GM18858 (cell line): ENCODE results near the gene EEF2K.
"Not testable (repeated sequence)": the region's sequence is repeated elsewhere in the genome, so short reads cannot be mapped to it uniquely, and the experiment has no call there.

Source experiments
- ATAC-seq: cut with Tn5 transposase; IDR thresholded peaks from one replicate; pipeline ENCODE4 v1.9.1; 2021; ENCODE audit not compliant: unreplicated experiment

Gene EEF2K

DNA sequence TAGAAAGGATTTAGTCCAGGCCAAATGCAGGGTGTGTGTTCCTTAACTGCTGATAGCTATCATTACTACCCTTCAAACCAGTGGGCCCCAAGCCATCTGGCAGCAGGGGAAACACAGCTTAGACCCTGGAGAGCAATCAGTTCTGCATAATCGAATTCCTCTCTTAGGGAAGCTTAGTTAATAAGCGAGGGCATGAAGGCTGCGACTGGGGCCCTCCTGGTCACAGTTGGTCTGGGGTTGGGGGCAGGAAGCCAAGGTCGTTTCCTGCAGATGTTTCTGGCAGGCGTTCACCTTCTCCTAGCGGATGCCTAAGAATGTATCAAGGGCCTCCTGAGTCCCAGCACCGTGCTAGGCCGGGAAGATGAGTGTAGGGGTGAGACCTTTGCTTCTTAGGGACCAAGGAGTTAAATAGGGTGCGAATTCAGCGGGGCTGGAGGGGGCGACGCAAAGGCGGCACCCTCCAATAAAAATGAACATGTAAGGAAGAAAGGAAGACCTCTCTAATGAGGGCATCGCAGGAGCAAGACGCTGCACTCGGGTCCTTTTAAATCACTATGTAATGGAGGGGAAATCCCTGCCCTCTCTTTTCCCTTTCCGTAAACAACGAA, 16.5 kb upstream of the EEF2K start:
- no peak for ATAC-seq

DNA sequence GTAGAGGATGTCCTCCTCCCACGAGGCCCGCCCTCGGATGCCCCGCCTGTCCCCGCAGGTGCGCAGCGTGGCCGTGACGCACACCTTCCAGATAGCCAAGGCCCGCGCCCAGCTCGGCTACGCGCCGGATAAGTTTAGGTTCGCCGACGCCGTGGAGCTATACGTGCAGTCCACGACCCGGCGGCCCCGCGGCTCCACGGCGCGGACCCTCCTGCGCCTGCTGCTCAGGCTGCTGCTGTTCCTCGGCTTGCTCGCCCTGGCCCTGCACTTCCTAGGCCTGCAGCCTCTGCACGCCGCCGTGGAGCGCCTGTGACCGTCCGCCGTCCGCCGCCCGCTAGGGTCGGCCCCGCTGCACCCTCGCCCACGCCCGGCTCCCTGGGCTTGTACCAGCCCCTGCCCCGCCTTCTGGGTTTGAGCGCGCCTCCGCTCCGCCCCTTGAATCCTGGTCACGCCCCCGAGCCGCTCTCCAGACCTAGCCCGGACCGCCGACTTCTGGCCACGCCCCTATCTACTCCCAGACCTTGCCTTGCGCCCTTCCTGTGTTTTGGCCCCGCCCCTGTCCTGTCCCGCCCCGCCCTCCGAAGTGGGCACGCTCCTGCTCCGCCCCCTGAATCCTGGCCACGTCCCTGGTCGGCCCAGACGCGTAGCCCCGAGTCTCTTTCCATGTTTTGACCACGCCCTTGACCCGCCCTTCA, 15.8 kb upstream of the EEF2K start:
- ATAC-seq: peak; percentile 35

GRCh38 chr16:22190776-22191531, 15.1 kb upstream of the EEF2K start:
- peak; percentile 17 for ATAC-seq

GRCh38 chr16:22191532-22192260, 14.4 kb upstream of the EEF2K start:
- no peak for ATAC-seq

- ATAC-seq: no peak
Observed at GRCh38 chr16:22192261-22193062, 13.6 kb upstream of the EEF2K start.

DNA sequence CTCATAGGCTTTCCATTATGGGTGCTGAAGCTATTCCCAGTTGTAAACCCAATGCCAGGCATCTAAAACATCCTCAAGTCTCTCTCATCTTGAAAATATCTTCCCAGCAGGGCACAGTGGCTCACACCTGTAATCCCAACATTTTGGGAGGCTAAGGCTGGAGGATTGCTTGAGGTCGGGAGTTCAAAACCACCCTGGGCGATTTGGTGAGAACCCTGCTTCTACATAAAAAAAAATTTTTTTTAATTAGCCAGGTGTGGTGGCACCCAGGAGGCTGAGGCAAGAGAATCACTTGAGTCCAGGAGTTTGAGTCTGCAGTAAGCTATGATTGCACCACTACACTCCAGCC, 13.0 kb upstream of the EEF2K start:
- ATAC-seq: no peak

DNA sequence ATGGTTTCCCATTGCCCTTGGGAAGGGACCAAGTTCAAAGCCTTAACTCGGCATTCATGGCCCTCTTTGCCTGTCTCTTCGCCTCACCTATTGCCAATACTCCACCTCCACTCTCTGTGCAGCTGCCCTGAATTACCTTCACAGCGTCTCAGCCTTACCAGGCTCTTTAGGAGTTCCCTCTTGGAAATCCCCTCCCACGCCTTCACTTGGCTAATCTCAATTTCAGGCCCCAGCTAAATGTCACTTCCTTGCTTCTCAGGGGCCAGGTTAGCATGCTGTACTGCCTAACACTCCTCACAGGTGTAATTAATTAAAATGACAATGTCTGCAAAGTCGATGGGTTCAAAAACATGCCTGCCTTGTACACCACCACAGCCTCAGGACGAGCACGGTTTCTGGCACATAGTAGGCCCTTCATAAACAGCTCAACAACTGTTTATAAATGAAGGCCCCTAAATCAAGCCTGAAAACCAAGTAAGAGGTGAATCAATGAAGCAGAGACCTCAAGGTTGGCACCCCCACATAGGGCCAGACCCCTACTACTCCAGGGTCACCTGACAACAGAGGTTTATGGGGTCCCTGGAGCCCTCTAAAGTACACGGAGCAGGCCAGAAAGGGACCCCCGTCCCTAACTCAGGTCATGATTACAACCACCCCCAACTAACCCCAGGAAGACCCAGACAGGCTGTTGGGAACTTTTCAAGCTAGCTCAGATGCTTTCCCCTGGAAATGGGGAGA, 11.2 kb upstream of the EEF2K start:
- ATAC-seq: no peak

GRCh38 chr16:22195445-22195694, 10.7 kb upstream of the EEF2K start:
- ATAC-seq: no peak

DNA sequence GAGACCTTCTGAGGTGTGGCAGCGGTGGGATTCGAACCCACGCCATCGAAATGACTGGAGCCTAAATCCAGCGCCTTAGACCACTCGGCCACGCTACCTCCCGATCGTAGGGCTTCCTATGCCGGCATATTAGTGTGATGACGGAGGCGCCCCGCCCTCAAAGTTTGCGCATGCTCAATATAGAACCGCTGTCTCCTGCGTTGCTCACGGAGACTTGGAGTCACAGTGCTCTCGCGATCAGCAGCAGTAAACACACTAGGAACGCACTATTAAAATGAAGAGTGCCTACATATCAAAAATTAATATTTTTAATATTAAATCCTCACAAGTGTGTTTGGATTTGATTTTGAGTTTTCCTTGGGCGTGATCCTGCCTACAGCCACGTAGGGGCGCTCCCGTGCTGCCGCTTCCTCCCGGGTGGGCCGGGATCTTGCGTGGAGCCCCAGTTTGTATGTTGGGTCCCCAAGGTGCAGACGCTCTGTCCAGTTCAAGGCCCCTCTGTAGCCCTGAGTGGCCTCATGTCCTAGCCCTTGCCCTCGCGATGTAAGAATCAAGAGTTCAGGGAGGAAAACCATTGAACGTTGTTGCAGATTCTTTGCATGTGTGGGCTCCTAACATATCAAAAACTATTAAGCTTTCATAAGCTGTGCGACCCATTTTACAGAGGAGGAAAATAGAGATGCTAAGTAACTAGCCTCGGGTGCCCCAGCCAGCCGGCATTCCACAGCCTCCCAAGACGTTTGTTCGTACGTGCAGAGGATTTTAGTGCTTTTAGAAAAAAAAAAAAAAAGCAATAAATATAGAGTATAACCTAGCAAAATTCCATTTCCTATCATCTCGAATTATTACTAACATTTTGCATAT, 10.2 kb upstream of the EEF2K start:
- no peak for ATAC-seq

DNA sequence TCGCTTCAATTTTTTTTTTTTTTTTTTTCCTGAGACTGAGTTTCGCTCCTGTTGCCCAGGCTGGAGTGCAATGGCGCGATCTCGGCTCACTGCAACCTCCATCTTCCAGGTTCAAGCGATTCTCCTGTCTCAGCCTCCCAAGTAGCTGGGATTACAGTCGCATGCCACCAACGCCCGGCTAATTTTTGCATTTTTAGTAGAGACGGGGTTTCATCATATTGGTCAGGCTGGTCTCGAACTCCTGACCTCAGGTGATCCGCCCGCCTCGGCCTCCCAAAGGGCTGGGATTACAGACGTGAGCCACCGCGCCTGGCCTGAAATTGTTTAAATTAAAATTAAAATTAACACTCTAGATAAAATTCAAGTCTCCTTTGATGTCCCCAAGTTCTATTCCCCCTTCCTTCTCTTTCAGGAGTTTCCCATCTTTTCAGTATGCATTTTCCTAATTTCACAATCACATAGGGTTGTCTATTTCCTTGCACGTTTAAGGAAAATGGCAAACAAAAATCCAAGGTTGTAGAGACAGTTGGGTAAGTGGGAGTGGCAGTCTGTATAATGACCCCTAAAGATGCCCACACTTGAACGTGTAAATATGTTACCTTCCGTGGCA, 9.4 kb upstream of the EEF2K start:
- ATAC-seq: not testable (repeated sequence)

DNA sequence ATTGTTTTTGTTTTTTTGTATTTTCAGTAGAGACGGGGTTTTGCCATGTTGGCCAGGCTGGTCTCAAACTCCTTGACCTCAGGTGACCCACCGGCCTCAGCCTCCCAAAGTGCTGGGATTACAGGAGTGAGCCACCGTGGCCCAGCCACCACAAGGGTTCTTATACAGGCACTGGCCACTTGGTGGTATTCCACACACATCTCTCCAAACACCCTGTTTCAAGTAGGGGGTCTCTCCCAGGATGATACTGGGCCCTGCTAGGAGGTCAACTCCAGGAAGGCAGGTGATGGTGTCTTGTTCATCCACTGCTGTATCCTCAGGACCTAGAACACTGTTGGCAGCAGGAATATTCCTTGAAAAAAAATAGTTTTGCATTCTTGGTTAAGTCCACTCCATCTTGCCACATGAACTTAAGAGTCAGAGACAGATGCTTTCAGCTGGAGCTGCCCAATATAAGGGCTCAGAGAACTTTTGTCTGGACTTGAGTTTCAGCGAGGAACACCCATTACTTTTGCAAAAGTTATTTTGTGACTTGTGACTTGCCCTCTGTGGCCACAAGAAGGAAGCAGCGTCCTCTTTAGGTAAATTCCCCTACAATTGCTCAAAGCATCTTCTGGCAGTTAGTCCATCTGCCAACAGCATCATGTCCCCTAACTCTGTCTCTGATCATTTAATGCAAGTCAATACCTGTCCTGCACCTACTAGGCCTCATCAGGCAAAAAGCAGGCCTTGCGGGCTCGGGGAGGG, 7.4 kb upstream of the EEF2K start:
- no peak for ATAC-seq

- ATAC-seq: no peak
Observed at GRCh38 chr16:22202261-22202637, 3.8 kb upstream of the EEF2K start.

DNA sequence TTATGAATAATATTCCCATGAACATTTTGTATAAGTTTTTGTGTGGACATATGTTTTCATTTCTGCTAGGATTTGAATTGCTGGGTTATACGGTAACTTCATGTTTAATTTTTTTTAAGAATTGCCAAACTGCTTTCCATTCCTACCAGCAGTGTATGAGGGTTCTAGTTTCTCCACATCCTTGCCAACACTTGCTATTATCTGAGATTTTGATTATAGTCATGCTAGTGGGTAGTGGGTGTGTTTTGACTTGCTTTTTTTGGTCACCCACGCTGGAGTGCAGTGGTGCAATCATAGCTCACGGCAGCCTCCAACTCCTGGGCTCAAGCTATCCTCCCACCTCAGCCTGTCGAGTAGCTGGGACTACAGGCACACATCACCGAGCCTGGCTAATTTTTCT, 3.0 kb upstream of the EEF2K start:
- no peak for ATAC-seq

- ATAC-seq: no peak
Observed at GRCh38 chr16:22204091-22204655, 1.9 kb upstream of the EEF2K start.

- ATAC-seq: no peak
Observed at GRCh38 chr16:22205577-22206012, 483 bp upstream of the EEF2K start.

GRCh38 chr16:22206842-22207714, 1.0 kb downstream of the EEF2K start:
- ATAC-seq: no peak

DNA sequence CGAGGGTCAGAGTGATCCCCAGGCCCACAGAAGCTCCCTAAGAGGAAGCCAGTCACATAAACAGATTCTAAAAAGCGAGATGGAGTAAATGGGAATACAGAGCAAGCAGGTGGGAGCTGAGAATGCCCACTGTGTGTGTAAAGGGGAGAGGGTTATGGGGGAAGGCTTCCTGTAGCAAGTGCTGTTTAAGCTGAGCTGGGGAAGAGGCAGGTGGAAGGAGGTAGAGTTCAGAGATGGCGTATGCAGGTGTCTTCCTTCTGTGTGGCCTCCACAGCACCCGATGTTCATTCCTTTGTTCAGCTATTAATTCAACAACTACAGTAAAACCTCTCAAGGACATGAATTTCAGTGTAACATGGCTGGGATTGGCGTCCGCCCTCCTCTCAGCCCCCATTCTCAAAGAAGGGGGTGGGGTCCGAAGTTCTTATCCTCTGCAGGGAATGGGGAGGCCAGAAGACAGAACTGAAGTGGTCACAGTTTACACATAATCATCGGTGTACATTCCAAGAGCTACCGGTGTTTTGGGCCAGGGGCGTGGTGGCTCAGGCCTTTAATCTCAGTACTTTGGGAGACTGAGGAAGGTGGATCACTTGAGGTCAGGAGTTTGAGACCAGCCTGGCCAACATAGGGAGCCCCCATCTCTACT, 1.8 kb downstream of the EEF2K start:
- no peak for ATAC-seq
